Measurements from ENCODE around the gene TRPT1. TPM values are rescaled to one million over a fixed set of nuclear protein-coding genes. Genes with fewer than 3 reads are reported as not detected.
A peak's percentile ranks its signal among the peaks of the same experiment; 100 is the strongest.

The TRPT1 gene
- total RNA-seq (2014; rRNA removed), result 65.0 and 72.5 TPM in 2 replicates
- polyA plus RNA-seq (2012), result 59.0 TPM

- peak; percentile 76 for DNase-seq (ENCODE audit: low read depth)
Measured at GRCh38 chr11:64225608-64226506, at the start of gene TRPT1, which contains the start of gene NUDT22. Gene TRPT1, minus strand, starts transcription at chr11:64226186. Its CDS starts 326 bp downstream, at chr11:64225860. Gene NUDT22, plus strand, starts transcription at chr11:64226274. Its CDS starts 379 bp downstream, at chr11:64226653.

DNA sequence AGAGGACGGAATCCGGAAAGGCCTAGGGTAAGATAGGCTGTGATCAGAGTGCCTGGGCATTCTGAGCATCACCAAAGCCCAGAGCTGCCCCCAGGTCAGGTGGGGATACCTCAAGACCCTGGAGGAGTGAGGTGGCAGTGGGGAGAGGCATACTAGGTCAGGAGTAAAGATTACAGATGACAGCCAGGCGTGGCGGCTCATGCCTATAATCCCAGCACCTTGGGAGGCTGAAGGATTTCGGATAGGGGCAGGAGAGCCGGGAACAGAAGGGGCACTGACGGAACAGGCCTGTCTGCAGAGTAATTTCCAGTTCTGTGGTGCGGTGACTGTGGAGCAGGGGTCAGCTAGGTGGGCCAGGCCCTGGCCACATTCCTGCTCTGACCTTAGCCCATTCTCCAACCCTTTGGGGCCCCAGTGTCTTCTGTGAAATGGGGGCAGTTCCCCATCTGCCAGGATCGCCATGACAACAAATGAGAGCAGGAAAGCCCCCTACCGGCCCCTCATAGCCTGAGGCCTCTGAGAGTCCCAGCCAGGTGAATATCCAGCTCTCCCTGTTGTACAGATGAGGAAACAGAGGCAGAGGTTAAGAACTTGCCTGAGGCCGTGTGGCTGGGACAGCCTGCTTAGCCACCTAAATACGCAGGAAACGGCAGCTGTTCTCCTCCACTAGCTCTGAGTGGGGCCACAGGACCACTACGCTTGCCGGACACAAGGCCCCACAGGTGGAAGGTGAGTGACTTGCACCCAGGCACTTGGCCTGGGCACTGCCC is 49.2 kb upstream of the TRPT1 start:
- no peak for DNase-seq (ENCODE audit: low read depth)

GRCh38 chr11:64269540-64270220 is 43.7 kb upstream of the TRPT1 start:
- peak; percentile 100 for DNase-seq (ENCODE audit: low read depth)

GRCh38 chr11:64268893-64269539 is 43.0 kb upstream of the TRPT1 start:
- DNase-seq (ENCODE audit: low read depth), result peak; percentile 59

- DNase-seq (ENCODE audit: low read depth), result peak; percentile 30
Measured at GRCh38 chr11:64268025-64268892, 42.3 kb upstream of the TRPT1 start.

GRCh38 chr11:64267207-64267945 is 41.4 kb upstream of the TRPT1 start:
- peak; percentile 17 for DNase-seq (ENCODE audit: low read depth)

DNA sequence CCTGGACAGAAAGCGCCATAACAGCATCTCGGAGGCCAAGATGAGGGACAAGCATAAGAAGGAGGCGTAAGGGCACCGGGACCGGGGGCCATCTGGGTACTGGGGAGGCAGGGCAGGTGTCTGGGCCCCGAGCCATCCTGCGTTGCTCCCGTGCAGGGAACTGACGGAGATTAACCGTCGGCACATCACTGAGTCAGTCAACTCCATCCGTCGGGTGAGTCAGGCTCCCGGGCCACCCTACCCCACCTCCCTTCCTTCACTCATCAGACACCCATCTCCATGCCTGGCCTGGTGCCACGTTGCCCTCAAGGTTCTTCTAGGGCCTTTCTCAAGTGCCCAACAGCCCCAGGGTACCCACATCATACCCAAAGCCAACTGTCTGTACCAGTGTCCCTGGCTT is 40.4 kb upstream of the TRPT1 start:
- DNase-seq (ENCODE audit: low read depth), result peak; percentile 43

- DNase-seq (ENCODE audit: low read depth), result no peak
Measured at GRCh38 chr11:64265176-64266160, 39.5 kb upstream of the TRPT1 start.

DNA sequence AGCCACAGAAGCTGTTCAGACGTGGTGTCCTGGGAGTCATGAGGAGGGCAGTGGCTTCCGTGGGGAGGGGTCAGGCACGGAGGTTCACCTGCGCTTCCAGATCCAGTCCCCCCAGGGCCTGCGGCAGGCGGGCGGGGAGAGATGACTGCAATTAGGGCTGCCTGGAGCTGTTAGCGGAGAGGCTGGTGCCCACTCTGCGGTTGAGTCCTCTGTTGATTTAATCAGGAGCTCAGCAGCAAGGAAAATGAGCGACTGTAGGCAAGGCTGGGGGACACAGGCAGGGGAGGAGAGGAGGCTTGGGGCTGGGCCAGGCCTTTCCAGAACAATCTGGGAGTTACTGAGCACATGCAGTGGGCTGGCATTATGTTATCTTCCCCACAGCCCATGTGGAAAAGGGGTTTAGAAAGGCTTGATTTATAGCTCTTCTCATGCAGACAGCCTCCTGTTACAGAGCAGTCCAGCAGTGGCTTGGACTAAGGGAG is 38.4 kb upstream of the TRPT1 start:
- no peak for DNase-seq (ENCODE audit: low read depth)

DNA sequence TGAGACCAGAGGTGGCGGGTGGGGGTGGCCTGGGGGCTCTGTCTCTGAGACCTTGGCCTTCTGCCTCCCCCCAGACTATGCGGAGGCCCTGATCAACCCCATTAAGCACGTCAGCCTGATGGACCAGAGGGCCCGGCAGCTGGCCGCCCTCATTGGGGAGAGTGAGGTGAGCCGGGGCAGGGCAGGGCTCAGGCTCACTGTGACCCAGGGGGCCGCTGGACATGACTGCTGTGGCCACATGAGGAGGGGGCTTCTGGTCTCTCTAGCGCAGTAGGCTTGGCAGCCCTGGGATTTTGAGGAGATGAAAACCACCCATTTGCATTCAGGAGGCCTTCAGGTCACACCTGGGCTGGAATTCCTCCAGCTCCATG is 37.9 kb upstream of the TRPT1 start:
- no peak for DNase-seq (ENCODE audit: low read depth)

DNA sequence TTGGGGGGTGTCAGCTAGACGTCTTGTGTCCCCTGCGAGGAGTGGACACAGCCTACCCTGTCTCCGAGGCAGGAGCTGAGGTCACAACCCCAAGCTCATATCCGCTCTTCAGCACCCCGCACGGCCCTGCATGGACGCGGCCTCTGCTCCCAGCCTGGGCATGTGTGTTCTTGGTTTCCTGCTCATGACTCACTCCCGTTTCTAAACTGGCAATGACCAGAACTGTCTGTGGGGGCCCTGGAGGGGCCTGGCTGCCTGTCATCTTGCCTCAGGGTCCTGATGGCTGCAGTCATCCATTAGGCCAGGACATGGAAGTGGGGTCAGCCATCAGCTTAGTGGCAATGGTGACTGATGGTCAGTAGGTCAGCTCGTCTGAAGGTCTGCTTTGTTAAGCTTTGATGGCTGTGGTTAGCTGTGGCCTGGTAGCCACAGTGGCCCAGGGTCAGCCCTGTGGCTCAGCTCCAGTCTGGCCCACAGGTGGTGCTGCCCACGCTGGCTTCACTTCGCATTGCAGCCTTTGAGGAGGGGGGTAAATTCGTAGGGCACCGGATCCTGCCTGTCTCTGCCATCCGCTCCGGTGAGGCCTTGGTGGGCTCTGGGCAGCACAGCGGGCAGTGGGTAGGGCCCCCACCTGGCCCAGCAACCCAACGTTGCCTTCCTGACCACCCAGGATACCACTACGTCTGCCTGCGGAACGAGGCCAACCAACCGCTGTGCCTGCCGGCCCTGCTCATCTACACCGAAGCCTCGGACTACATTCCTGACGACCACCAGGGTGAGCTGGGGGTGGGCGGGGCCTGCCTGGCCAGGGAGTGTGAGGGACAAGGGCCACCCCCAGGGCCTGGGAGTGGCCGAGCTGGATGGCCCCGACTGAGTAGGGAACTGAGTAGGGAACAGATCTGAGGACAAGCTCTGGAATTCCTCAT is 37.3 kb upstream of the TRPT1 start:
- peak; percentile 54 for DNase-seq (ENCODE audit: low read depth)

GRCh38 chr11:64262271-64263002 is 36.5 kb upstream of the TRPT1 start:
- DNase-seq (ENCODE audit: low read depth), result no peak

DNA sequence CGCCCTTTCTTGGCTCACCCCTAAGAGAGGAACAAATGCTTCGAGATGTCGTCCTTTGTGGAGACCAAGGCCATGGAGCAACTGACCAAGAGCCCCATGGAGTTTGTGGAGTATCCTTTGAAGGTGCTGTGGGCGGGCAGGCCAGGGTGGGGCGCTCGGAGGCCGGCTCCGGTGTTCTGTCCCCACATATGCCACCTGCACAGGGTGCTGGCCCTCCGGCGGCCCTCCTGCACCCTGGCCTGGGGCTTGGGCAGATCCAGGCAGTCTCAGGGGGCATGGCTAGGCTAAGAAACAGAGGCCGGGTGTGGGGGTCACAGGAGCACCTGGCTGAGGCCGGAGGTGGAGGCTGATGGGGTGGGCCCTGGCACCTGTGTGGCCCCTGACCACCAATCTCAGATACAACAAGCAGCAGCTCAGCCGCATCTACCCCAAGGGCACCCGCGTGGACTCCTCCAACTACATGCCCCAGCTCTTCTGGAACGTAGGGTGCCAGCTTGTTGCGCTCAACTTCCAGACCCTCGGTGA is 35.6 kb upstream of the TRPT1 start:
- no peak for DNase-seq (ENCODE audit: low read depth)

DNA sequence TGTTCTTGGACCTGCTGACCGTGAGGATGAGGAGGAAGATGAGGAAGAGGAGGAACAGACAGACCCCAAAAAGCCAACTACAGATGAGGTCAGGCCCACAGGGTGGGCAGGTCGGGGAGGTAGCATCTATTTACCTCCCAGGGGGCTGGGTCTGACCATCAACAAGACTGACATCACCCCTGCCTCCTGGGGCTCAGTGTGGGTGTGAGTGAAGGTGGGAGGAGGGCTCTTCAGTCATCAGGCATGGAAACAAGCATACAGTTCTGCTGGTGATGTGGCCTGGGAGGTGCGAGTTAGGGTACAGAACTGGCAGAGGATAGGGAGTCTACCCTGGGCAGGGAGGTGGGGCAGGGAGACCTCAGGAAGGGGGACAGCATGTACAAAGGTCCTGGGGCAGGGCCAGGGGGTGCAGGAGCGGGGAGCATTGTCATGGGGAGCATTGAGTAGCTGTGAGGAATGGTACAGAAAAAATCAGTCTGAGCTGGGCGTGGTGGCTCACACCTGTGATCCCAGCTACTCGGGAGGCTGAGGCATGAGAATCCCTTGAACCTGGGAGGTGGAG is 34.2 kb upstream of the TRPT1 start:
- DNase-seq (ENCODE audit: low read depth), result no peak

DNA sequence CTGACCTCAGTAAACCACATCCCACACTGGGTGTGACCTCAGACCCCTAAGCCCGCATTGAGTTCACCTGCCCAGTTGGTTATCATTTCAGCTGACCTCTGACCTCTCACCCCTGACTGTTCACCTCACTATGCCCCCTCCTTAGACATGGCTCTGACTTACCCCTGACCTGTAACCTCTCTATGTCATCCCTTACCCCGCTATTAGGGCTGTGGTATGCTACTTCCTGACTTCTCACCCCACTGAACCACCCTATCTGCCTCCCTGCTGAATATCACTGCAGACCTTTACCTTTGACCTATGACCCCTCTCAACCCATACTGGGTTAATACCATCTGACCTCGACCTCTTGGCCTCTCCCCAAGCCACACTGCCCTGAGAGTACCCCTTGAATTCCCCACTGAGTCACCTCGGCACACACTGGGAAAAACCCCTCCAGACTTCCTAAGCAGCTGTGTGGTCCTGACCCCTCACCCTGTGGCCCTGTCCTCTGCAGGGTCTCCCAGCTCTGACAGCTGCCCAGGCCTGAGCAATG is 33.6 kb upstream of the TRPT1 start:
- peak; percentile 17 for DNase-seq (ENCODE audit: low read depth)

Measured in LHCN-M2 (cell line).